Progenitor cell of endocrine pancreas (in vitro differentiated cells): ENCODE measurements around the gene LRP5. TPM values are rescaled to one million over a fixed set of nuclear protein-coding genes. Genes with fewer than 3 reads are reported as not detected.
A peak's percentile ranks its signal among the peaks of the same experiment; 100 is the strongest.

Source experiments
- DNase-seq: peaks from one replicate; pipeline ENCODE4 v3.0.0; 2021; ENCODE audit warnings: low spot score; ENCODE audit not compliant: unreplicated experiment
- H3K27ac Mint-ChIP-seq: 2 replicates; pipeline ENCODE4 v1.8.0; 2021; ENCODE audit warnings: mild to moderate bottlenecking, moderate library complexity, mixed read lengths
- H3K27me3 Mint-ChIP-seq: 2 replicates; pipeline ENCODE4 v1.8.0; 2021; ENCODE audit warnings: mixed read lengths
- H3K36me3 Mint-ChIP-seq: 2 replicates; pipeline ENCODE4 v1.8.0; 2022; ENCODE audit warnings: mixed read lengths; ENCODE audit not compliant: insufficient read depth
- H3K4me1 Mint-ChIP-seq: 2 replicates; pipeline ENCODE4 v1.8.0; 2021; ENCODE audit warnings: low read depth, mixed read lengths
- H3K4me3 Mint-ChIP-seq: 2 replicates; pipeline ENCODE4 v1.8.0; 2021; ENCODE audit warnings: low read depth, mild to moderate bottlenecking, moderate library complexity, mixed read lengths
- H3K9me3 Mint-ChIP-seq: 2 replicates; pipeline ENCODE4 v1.8.0; 2021; ENCODE audit warnings: low read depth, mixed read lengths
- long read RNA-seq: library from polyadenylated mRNA; unstranded; transcript quantifications from one replicate; pipeline ENCODE4 v2.0.0, GENCODE V29; 2020
- total RNA-seq: library from RNA; stranded (reverse); gene quantifications from 2 replicates; pipeline ENCODE4 v1.2.1, GENCODE V29; 2021
- TF ChIP-seq, protein P1 (sequence below): fragments of 200-600 bp; sonication (generic); IDR thresholded peaks from one replicate; pipeline ENCODE4 v1.5.0; 2021; ENCODE audit warnings: antibody characterized with exemption, mild to moderate bottlenecking; ENCODE audit not compliant: unreplicated experiment

The LRP5 gene
- 114 and 115 TPM in 2 replicates for total RNA-seq
- long read RNA-seq, partial matches to known transcripts = 2 of 4 reads
- long read RNA-seq, other reads (novel, unspliced or antisense) = 2 of 4 reads

DNA sequence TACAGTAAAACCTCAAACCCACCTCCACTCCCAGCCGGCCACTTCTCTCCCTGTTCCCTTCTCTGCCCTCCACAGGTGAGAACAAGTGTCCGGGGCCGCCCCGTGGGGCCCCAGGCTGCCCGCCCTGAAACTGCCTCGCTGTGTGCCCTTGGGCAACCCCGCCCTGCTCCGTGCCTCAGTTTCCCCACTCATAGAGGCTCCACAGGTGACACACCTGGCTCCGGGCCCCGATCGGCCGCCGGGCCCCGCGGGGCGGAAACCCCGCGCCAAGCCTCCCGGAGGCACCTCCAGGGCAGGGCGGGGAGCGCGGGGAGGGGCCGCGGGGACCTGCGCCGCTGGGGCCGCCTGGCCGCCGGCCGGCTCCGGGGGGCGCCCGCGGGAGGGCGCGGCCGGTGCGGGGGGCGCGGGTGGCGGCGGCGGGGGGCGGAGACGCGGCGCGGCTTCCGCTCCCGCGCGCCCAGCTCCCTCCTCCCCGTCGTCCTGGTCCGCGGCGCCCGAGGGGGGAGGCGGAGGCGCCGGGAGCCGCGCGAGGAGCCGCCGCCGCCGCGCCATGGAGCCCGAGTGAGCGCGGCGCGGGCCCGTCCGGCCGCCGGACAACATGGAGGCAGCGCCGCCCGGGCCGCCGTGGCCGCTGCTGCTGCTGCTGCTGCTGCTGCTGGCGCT lies at the start of gene LRP5:
Gene LRP5 (plus strand): TSS at position 475 of the 663 bp plus-strand sequence. CDS start 124 bp downstream, at position 599.
- DNase-seq = peak; percentile 37
- Mint-ChIP-seq H3K9me3 (no peaks in the 10 kb centered on the region), H3K4me3 (peak within 1 kb of the TSS; percentile 88), H3K36me3 (no peaks in the 10 kb centered on the region), H3K27me3 (no peaks in the 10 kb centered on the region), H3K27ac (peak within 1 kb of the TSS; percentile 96), H3K4me1 (peaks cover 31% of the 10 kb centered on the region)
- TF ChIP-seq, protein P1, sequence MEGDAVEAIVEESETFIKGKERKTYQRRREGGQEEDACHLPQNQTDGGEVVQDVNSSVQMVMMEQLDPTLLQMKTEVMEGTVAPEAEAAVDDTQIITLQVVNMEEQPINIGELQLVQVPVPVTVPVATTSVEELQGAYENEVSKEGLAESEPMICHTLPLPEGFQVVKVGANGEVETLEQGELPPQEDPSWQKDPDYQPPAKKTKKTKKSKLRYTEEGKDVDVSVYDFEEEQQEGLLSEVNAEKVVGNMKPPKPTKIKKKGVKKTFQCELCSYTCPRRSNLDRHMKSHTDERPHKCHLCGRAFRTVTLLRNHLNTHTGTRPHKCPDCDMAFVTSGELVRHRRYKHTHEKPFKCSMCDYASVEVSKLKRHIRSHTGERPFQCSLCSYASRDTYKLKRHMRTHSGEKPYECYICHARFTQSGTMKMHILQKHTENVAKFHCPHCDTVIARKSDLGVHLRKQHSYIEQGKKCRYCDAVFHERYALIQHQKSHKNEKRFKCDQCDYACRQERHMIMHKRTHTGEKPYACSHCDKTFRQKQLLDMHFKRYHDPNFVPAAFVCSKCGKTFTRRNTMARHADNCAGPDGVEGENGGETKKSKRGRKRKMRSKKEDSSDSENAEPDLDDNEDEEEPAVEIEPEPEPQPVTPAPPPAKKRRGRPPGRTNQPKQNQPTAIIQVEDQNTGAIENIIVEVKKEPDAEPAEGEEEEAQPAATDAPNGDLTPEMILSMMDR = no peak

DNA sequence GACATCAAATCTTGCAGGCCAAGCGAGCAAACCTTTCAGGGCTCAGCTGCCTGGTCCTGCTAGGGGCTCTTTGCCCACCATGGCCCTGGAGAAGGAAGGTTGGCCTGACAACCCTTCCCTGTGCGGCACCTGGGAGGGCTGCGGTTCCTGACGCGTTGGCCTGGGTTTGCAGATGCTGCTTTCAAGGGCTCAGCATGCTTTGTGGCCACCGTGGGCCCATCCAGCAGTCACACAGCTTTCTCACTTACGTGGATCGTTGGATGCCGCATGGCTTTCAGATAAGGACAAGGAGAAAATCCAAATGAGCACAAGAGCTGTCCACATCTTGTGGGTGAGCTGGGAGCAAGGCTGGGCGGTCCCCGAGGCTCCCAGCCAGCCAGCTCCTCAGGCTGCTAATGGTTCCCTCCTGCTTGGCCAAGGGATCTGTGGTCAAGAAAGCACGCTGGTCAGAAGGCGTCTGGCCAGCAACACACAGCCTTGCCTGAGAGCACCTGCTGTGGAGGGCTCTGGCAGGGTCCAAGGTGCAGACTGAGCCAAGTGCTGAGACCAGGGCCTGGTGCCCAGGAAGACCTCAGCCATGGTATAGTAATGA lies 48.9 kb upstream of the LRP5 start:
- no peaks in the 10 kb centered on the region for H3K4me1 Mint-ChIP-seq
- DNase-seq = no peak
- H3K9me3 Mint-ChIP-seq = no peaks in the 10 kb centered on the region
- H3K36me3 Mint-ChIP-seq = peaks cover 17% of the 10 kb centered on the region
- no peak overlapping the region for H3K27ac Mint-ChIP-seq
- TF ChIP-seq, protein P1 = no peak
- no peak overlapping the region for H3K4me3 Mint-ChIP-seq
- no peaks in the 10 kb centered on the region for H3K27me3 Mint-ChIP-seq

DNA sequence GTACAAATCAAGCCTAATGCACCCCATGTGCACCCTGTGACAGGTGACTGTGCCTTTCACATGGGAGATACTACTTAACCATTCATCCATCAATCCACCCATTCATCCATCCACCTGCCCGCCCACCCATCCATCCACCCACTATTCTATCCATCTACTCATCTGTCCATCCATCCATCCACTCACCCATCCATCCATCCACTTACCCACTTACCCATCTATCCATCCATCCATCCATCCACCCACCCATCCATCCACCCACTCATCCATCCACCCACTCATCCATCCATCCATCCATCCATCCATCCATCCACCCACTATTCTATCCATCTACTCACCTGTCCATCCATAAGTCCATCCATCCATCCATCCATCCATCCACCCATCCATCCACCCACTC lies 48.1 kb upstream of the LRP5 start:
- H3K27ac Mint-ChIP-seq = no peak overlapping the region
- no peak overlapping the region for H3K4me3 Mint-ChIP-seq
- no peaks in the 10 kb centered on the region for H3K27me3 Mint-ChIP-seq
- peaks cover 17% of the 10 kb centered on the region for H3K36me3 Mint-ChIP-seq
- TF ChIP-seq, protein P1 = no peak
- DNase-seq = no peak
- H3K4me1 Mint-ChIP-seq = peaks cover 3% of the 10 kb centered on the region
- no peaks in the 10 kb centered on the region for H3K9me3 Mint-ChIP-seq

DNA sequence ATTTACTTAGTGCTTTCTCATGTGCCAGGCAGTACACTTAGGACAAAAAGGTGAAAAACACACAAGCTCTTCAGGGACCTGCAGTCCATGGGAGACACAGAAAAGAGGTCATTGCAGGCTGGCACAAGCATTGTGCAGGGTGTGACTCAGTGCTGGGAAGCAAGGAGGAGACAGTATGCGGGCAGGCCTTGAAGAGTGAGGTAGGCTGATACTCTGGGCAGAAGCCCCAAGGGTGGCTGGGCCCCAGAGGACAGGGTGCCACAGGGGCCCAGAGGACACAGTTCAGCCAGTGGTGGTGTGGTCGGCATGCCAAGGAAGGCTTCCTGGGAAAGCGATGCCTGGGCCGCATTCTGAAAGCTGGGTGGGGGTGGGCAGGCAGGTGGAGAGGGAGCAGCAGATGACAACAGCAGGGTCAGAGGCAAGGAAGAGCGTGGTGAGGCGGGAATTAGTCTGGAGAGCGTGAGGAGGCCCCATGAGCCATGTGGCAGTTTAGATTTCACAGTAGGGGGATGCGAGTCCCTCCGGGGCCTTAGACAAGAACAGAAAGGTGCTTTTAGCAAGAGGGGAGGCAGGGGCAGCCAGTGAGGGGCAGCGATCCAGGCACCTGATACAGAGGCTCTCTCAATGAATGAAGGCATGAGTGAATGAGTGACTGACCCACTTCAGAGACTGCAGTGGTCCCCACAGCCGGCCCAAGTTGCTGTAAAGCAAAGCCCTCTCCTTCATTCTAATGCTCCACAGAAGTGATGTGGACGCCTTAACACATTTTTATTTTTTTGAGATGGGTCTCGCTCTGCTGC lies 47.5 kb upstream of the LRP5 start:
- no peak for DNase-seq
- Mint-ChIP-seq H3K36me3 (peaks cover 17% of the 10 kb centered on the region), H3K27ac (no peak overlapping the region), H3K27me3 (no peaks in the 10 kb centered on the region), H3K9me3 (no peaks in the 10 kb centered on the region), H3K4me1 (peaks cover 9% of the 10 kb centered on the region), H3K4me3 (no peak overlapping the region)
- TF ChIP-seq, protein P1 = no peak
